Stimulated activated CD8-positive, alpha-beta memory T cell treated with anti-CD3 and anti-CD28 coated beads, Interleukin-15, amount 100 ng/mL, for 24 hours (primary cell): ENCODE data around the gene TPST1.
"Not testable (repeated sequence)": the region's sequence is repeated elsewhere in the genome, so short reads cannot be mapped to it uniquely, and the experiment has no call there.

ENCODE experiments used
- DNase-seq: peaks from one replicate; pipeline ENCODE4 v3.0.0-alpha.2; 2020; ENCODE audit warnings: low read depth

TPST1 gene

GRCh38 chr7:66188645-66189044, 16.5 kb upstream of the TPST1 start:
- no peak for DNase-seq

DNA sequence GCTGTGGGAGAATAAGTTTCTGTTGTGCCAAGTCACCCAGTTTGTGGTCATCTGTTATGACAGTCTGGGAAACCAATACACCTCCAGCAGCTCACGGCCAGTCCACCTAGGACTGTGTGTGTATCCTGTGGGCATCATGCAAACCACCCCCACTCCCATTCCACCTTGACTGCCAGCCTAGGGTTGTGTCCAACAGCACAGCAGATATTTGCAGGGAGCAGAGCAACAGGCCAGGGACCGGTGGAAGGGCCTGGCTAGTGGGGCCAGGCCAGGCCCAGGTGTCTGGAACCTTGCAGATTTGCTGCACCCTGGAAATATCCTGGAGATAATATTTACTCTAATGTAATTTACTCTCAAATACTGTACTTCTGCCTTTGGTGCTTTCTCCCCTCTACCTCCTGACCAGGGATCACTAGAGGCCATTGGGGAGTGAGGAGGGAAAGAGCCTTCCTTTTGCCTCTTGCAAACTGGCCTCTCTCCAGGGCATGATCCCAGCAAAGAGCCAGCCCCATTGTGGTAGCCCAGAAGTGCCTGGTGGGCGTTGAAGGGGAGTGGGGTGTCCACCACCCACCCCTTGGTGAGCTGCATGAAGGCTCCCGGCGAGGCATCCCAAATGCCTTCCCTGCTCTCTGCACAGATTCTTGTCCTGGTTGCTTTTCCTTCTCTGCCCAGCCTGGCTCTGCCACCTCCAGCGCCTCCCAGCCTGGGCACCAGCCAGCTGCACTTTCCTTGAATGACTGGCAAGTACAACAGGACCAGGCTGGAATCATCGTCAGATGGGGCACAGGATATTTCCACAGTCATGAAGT, 15.2 kb upstream of the TPST1 start:
- DNase-seq: no peak

DNA sequence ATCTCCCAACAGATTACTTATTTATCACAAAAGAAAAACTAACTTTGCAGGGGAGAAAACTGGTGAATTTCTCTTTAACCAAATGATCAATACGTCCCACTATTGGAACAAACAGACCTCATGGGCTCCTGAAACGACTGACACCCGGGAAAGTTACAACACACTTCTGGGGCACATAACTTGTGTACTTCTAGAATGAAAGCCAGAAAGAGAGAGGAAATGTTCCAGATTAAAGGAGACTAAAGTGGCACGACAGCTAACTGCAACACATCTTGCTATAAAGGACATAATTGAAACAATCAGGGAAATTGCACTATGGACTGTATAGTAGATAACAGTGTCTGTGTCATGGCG, 14.7 kb upstream of the TPST1 start:
- no peak for DNase-seq

GRCh38 chr7:66193146-66193725, 11.9 kb upstream of the TPST1 start:
- no peak for DNase-seq

GRCh38 chr7:66198469-66198868, 6.7 kb upstream of the TPST1 start:
- DNase-seq: no peak

DNA sequence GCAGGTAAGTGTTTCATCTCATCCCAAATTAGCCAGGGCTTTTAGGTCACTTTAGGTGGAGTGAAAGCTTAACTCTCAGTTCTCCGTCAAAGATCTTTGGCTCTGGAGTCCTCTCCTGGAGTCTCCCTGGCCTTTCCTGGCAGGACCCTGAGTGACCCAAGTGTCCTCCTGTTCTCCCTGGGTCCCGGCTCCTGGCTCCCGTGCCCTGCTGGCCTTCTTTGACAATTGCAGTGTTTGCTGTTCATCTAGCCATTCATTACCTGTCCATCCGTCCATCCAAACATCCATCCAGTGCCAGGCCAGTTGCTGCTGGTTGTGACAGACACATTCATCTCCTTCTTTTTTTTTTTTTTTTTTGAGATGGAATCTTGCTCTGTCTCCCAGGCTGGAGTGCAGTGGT, 6.2 kb upstream of the TPST1 start:
- DNase-seq: no peak

DNA sequence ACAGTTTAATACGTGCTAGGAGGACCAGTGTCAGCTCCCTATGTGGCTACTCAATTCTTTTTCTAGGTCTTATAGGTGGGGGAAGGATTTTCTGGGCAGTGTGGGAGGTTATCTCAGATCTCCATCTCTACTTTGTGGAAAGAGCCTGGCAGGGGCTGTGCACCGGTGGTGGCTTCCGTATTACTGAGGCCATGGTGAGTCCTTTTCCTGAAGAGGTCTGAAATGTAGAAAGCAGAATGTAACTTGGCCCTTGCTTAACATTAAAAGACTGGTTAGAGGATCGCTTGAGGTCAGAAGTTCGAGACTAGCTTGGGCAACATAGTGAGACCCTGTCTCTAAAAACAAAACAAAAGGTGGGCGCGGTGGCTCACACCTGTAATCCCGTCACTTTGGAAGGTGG, 2.7 kb upstream of the TPST1 start:
- DNase-seq: no peak

DNA sequence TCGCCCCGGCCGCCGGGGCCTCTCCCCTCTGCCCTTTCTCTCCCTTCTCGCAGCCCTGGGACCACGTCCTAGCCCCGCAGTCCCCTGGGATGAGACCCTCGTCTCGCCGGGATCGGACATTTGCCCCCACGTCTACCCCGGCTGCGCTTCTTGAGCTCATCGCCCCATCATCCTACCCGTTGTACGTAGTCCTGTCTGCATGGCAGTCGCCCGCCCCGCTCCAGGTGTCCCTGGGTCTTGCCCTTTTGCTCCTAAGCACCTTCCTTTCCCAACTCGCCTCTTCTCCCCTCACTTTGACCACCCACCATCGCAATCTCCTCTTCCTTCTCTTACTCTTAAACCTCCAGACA, 582 bp downstream of the TPST1 start:
- no peak for DNase-seq

DNA sequence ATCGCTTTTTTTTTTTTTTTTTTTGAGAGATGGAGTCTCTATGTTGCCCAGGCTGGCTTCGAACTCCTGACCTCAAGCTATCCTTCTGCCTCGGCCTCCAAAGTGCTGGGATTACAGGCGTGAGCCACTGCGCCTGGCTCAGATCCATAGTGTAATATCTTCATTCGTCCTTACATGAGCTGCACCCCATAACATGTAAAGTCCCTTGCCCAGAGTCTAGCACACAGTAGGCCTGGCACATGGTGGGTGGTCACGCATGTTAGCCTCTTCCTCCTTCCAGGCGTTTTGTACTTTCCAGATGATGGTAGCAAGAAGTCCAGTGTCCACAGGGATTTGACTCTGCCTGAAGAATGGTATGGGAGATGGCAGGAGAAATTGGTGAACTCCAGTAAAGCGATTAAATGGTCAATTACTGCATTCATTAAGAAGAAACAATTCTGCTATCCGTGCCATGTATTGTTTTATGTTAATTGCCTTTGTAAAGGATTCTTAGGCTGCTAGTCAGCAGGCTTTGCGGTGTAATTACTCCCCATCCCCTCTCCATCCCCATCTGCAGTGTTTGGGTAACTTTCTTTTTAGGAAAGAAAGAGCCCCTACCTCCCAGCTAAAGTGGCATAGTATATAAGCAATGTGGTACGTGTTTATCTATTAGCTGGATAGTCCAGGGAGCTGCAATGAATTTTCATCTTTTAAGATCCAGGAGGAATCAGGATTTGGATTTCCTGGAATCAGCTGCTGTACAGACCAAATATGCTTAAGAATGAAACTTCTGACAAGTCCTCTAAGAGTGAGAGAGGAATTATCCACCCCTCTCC, 1.2 kb downstream of the TPST1 start:
- DNase-seq: no peak

- no peak for DNase-seq
Measured at GRCh38 chr7:66206934-66207240, 1.8 kb downstream of the TPST1 start.

GRCh38 chr7:66207540-66207939, 2.4 kb downstream of the TPST1 start:
- DNase-seq: no peak

DNA sequence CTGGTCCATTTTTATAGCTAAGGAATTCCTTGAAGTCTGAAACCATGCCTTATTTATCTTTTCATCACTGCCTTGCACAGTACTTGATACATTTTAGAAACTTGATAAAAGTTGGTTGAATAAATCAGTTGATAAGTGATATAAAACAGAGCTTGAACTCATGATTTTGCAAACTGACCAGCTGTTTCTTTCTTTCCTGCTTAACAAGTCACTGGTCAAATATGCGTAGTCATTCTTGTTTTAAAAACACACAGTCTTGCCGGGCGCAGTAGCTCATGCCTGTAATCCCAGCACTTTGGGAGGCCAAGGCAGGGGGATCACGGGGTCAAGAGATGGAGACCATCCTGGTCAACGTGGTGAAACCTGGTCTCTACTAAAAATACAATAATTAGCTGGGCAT, 6.3 kb downstream of the TPST1 start:
- DNase-seq: no peak

- no peak for DNase-seq
Measured at GRCh38 chr7:66213637-66214036, 8.5 kb downstream of the TPST1 start.

- no peak for DNase-seq
Measured at GRCh38 chr7:66216687-66217086, 11.6 kb downstream of the TPST1 start.

DNA sequence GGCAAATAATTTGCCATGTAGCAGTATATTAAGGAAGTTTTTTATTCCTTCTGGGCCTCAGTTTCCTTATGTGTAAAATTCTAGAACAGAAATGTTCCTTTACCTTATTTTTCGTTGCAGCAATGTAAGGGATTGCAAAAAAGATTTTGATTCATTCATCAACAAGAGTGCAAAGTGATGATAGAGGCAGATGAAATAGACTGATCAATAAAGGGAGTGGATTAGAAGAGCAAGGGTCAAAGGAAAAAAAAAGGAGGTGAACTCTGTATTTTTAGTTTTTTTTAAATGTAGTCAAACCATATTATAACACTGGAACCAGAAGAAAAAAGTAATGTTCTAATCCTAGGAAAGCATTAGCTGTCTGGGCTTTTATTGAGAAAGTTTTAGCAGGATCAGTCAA, 14.7 kb downstream of the TPST1 start:
- DNase-seq: no peak

- no peak for DNase-seq
Measured at GRCh38 chr7:66221442-66221841, 16.3 kb downstream of the TPST1 start.

- DNase-seq: no peak
Measured at GRCh38 chr7:66227808-66228207, 22.7 kb downstream of the TPST1 start.

DNA sequence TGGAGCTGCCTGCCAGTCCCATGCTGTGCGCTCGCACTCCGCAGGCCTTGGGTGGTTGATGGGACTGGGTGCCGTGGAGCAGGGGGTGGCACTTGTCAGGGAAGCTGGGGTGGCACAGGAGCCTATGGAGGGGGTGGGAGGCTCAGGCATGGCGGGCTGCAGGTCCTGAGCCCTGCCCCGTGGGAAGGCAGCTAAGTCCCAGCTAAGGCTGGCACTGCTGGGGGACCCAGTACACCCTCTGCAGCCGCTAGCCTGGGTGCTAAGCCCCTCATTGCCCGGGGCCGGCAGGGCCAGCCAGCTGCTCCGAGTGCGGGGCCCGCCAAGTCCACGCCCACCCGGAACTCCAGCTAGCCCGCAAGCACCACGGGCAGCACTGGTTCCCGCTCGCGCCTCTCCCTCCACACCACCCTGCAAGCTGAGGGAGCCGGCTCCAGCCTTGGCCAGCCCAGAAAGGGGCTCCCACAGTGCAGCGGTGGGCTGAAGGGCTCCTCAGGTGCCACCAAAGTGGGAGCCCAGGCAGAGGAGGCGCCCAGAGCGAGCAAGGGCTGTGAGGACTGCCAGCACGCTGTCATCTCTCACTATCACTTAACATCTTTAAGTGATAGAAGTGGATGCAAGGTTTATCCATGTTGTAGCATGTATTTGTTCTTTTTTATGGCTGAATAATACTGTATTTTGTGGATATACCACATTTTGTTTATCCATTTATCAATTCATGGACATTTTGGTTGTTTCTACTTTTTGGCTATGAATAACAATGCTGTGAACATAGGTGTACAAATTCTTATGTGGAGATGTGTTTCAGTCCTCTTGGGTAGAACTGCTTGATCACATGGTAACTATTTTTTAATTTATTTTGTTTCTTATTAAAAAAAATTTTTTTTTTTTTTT, 26.4 kb downstream of the TPST1 start:
- DNase-seq: not testable (repeated sequence)

DNA sequence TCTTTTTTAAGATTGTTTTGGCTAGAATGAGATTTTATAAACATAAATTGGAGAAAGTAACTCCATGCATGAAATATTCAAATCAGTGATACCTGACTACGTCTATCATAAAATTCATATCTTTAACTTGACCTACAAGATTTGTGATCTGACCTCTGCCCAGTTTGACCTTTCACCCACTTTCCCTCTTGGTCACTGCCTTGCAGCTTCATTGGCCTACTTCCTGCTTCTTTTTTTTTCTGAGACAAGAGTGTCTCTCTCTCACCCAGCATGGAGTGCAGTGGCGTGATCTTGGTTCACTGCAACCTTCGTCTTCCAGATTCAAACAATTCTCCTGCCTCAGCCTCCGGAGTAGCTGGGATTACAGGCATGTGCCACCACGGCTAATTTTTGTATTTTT, 28.5 kb downstream of the TPST1 start:
- DNase-seq: no peak

- no peak for DNase-seq
Measured at GRCh38 chr7:66236713-66237303, 31.7 kb downstream of the TPST1 start.

- DNase-seq: no peak
Measured at GRCh38 chr7:66237906-66238772, 33.0 kb downstream of the TPST1 start.
